ENCODE data around the gene CASKIN2.

GRCh38 chr17:75499313-75500022, 15.9 kb downstream of the CASKIN2 start:
- TF ChIP-seq POU6F1 (CRISPR knock-in tag; IDR thresholded peaks at IDR 0.05; ENCODE audit: borderline replicate concordance, low read depth) = no peak
- TF ChIP-seq PPARA (CRISPR knock-in tag; IDR thresholded peaks at IDR 0.05; ENCODE audit: borderline replicate concordance) = no peak
- no peak for TF ChIP-seq ESRRG (CRISPR knock-in tag; IDR thresholded peaks at IDR 0.05)
- no peak for TF ChIP-seq RARB (CRISPR knock-in tag; IDR thresholded peaks at IDR 0.05)
- no peak for TF ChIP-seq ZNF565 (CRISPR knock-in tag; conservative IDR thresholded peaks at IDR 0.05; ENCODE audit: low read depth)
- no peak for TF ChIP-seq ZC3H10 (CRISPR knock-in tag; IDR thresholded peaks at IDR 0.05)
- TF ChIP-seq ISL1 (CRISPR knock-in tag; IDR thresholded peaks at IDR 0.05) = no peak
- no peak for TF ChIP-seq CREB5 (CRISPR knock-in tag; IDR thresholded peaks at IDR 0.05; ENCODE audit: low read depth)
- no peak for TF ChIP-seq ARNTL (CRISPR knock-in tag; IDR thresholded peaks at IDR 0.05; ENCODE audit: borderline replicate concordance, low read depth)

All from SK-N-SH treated with all-trans-retinoic acid at 6 μM for 48 hours (cell line).